TTC549 (cell line): ENCODE data around the gene ZNF76.

Experiments
- FAIRE-seq: peaks from 2 replicates; lab custom pipeline; 2012; peaks lifted over from hg19 to GRCh38; lab: Jason Lieb, UNC

The ZNF76 gene

GRCh38 chr6:35267897-35268296 is 8.4 kb downstream of the ZNF76 start:
- no peak for FAIRE-seq

- no peak for FAIRE-seq
These were observed 12.5 kb downstream of the ZNF76 start for GRCh38 chr6:35272005-35272404.

GRCh38 chr6:35273822-35274559 is 14.5 kb downstream of the ZNF76 start:
- FAIRE-seq: no peak

- no peak for FAIRE-seq
These were observed 16.3 kb downstream of the ZNF76 start for GRCh38 chr6:35275744-35276260.

- no peak for FAIRE-seq
These were observed 19.2 kb downstream of the ZNF76 start for GRCh38 chr6:35278708-35279107.

GRCh38 chr6:35280903-35281302 is 21.4 kb downstream of the ZNF76 start:
- no peak for FAIRE-seq

GRCh38 chr6:35282472-35282871 is 22.9 kb downstream of the ZNF76 start:
- no peak for FAIRE-seq

- FAIRE-seq: no peak
These were observed 23.8 kb downstream of the ZNF76 start for GRCh38 chr6:35283361-35283760.

- no peak for FAIRE-seq
These were observed 28.3 kb downstream of the ZNF76 start for GRCh38 chr6:35287671-35288396.

GRCh38 chr6:35288834-35289233 is 29.3 kb downstream of the ZNF76 start:
- FAIRE-seq: no peak

GRCh38 chr6:35291491-35291890 is 32.0 kb downstream of the ZNF76 start:
- no peak for FAIRE-seq

GRCh38 chr6:35292494-35292893 is 33.0 kb downstream of the ZNF76 start:
- FAIRE-seq: no peak

- no peak for FAIRE-seq
These were observed 34.1 kb downstream of the ZNF76 start for GRCh38 chr6:35293681-35294080.

GRCh38 chr6:35294308-35294945 is 34.9 kb downstream of the ZNF76 start:
- FAIRE-seq: no peak

- no peak for FAIRE-seq
These were observed 35.5 kb downstream of the ZNF76 start for GRCh38 chr6:35295036-35295435.

- no peak for FAIRE-seq
These were observed 36.2 kb downstream of the ZNF76 start for GRCh38 chr6:35295521-35296315.

GRCh38 chr6:35296931-35297600 is 37.5 kb downstream of the ZNF76 start:
- no peak for FAIRE-seq

- no peak for FAIRE-seq
These were observed 38.3 kb downstream of the ZNF76 start, which contains the start of gene DEF6 for GRCh38 chr6:35297601-35298481. TSS of gene DEF6 (plus strand) at chr6:35297818. CDS start at chr6:35297857, 39 bp downstream.

GRCh38 chr6:35298625-35299140 is 39.1 kb downstream of the ZNF76 start:
- no peak for FAIRE-seq

GRCh38 chr6:35299674-35300073 is 40.1 kb downstream of the ZNF76 start:
- FAIRE-seq: no peak
